A673 (cell line): Measurements from ENCODE around the gene TFDP1. TPM values are rescaled to one million over a fixed set of nuclear protein-coding genes. Genes with fewer than 3 reads are reported as not detected.

Experiments used
- BruUV-seq: library from RNA; stranded (reverse); fragments of 400-500 nt; replicated peaks from 2 replicates; lab custom pipeline; 2021; lab: Mats Ljungman, UMichigan
- CTCF ChIA-PET: fragments of 300-600 bp; sonication (Branson Sonifier 250); formaldehyde crosslinking; loops from one replicate; lab custom pipeline; 2022; ENCODE audit warnings: antibody characterized with exemption; lab: Charles Lee
- POLR2A ChIA-PET: fragments of 300-600 bp; sonication (Branson Sonifier 250); formaldehyde crosslinking; loops from one replicate; lab custom pipeline; 2022; ENCODE audit warnings: antibody characterized with exemption; ENCODE audit not compliant: low non-redundant PET; lab: Charles Lee
- DNase-seq: peaks from one replicate; pipeline ENCODE4 v3.0.0-alpha.2; 2015; ENCODE audit warnings: low spot score
- H3K27ac ChIP-seq: fragments of 200-600 bp; sonication (generic); 2 replicates; pipeline ENCODE4 v1.5.1; 2016; ENCODE audit warnings: mixed run types, low read depth, mild to moderate bottlenecking, mixed read lengths, antibody characterized with exemption, low read length; ENCODE audit not compliant: poor library complexity, severe bottlenecking
- H3K27me3 ChIP-seq: fragments of 200-600 bp; sonication (generic); replicated peaks from 2 replicates; pipeline ENCODE4 v1.6.1; 2017; ENCODE audit warnings: mixed run types, low read depth, mild to moderate bottlenecking, mixed read lengths, antibody characterized with exemption, low read length; ENCODE audit not compliant: insufficient read depth, poor library complexity
- H3K36me3 ChIP-seq: fragments of 200-600 bp; sonication (generic); 2 replicates; pipeline ENCODE4 v1.6.1; 2016; ENCODE audit warnings: mixed run types, mild to moderate bottlenecking, mixed read lengths, antibody characterized with exemption, low read length; ENCODE audit not compliant: insufficient read depth, poor library complexity, severe bottlenecking
- H3K4me1 ChIP-seq: fragments of 200-600 bp; sonication (generic); 2 replicates; pipeline ENCODE4 v1.6.1; 2017; ENCODE audit warnings: mixed run types, mild to moderate bottlenecking, mixed read lengths, antibody characterized with exemption, low read length; ENCODE audit not compliant: insufficient read depth, poor library complexity, severe bottlenecking
- H3K4me3 ChIP-seq: fragments of 200-600 bp; sonication (generic); 2 replicates; pipeline ENCODE4 v1.5.1; 2016; ENCODE audit warnings: low read depth, mixed run types, mild to moderate bottlenecking, mixed read lengths, low read length; ENCODE audit not compliant: poor library complexity, severe bottlenecking
- H3K9me3 ChIP-seq: fragments of 200-600 bp; sonication (generic); 2 replicates; pipeline ENCODE4 v1.6.1; 2016; ENCODE audit warnings: mixed run types, low read depth, mild to moderate bottlenecking, mixed read lengths, antibody characterized with exemption, low read length; ENCODE audit not compliant: poor library complexity, severe bottlenecking
- EZH2 ChIP-seq: fragments of 200-600 bp; sonication (generic); IDR thresholded peaks from 2 replicates; pipeline ENCODE4 v1.6.1; 2017; ENCODE audit warnings: borderline replicate concordance, low read depth, mild to moderate bottlenecking, mixed read lengths, antibody characterized with exemption, low read length; ENCODE audit not compliant: poor library complexity, severe bottlenecking
- intact Hi-C: fragments of 100-400 bp; cut with micrococcal nuclease; formaldehyde crosslinking; loops from one replicate; pipeline ENCODE4 v1.10.0; 2022; ENCODE audit not compliant: unreplicated experiment
- total RNA-seq: library from RNA; stranded (reverse); gene quantifications from 2 replicates; pipeline ENCODE4 v1.2.3, GENCODE V29; 2021
- TF ChIP-seq, protein P1 (sequence below): fragments of 300-800, 200-600 bp; sonication (generic); conservative IDR thresholded peaks from 2 replicates; pipeline ENCODE4 v1.5.1; 2017; ENCODE audit warnings: low read depth, mild to moderate bottlenecking, antibody characterized with exemption, low read length, moderate library complexity, mixed read lengths

Gene TFDP1
- total RNA-seq, 1 experiment from 2014 or later, result 153 TPM

DNA sequence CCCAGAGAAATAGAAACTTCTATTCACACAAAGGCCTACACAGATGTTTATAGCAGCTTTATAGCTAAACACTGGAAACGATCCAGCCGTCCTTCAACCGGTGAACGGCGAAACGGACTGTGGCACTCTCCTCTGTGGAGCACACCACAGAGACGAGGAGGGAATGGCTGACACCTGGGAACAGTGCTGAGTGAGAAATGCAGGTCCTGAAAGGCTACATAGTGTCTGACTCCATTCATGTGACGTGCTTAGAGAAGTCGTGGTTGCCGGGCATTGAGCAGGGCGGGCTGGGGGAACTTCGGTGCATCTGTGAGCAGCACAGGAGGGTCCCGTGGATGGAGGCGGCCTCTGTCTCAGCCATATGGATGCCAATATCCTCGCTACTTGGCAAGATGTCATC lies 79.4 kb downstream of the TFDP1 start:
- CTCF ChIA-PET, result no interaction called here
- intact Hi-C loops, result no loop called here
- Histone ChIP-seq H3K9me3 (peaks cover 9% of the 10 kb centered on the region), H3K27me3 (no peaks in the 10 kb centered on the region), H3K27ac (no peak overlapping the region), H3K4me3 (no peak overlapping the region), H3K4me1 (no peaks in the 10 kb centered on the region), H3K36me3 (no peaks in the 10 kb centered on the region)
- POLR2A ChIA-PET, result no interaction called here
- no TSS peak for BruUV-seq
- DNase-seq, result no peak
- TF ChIP-seq, protein P1, sequence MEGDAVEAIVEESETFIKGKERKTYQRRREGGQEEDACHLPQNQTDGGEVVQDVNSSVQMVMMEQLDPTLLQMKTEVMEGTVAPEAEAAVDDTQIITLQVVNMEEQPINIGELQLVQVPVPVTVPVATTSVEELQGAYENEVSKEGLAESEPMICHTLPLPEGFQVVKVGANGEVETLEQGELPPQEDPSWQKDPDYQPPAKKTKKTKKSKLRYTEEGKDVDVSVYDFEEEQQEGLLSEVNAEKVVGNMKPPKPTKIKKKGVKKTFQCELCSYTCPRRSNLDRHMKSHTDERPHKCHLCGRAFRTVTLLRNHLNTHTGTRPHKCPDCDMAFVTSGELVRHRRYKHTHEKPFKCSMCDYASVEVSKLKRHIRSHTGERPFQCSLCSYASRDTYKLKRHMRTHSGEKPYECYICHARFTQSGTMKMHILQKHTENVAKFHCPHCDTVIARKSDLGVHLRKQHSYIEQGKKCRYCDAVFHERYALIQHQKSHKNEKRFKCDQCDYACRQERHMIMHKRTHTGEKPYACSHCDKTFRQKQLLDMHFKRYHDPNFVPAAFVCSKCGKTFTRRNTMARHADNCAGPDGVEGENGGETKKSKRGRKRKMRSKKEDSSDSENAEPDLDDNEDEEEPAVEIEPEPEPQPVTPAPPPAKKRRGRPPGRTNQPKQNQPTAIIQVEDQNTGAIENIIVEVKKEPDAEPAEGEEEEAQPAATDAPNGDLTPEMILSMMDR, result no peak
- TF ChIP-seq EZH2, result no peak

DNA sequence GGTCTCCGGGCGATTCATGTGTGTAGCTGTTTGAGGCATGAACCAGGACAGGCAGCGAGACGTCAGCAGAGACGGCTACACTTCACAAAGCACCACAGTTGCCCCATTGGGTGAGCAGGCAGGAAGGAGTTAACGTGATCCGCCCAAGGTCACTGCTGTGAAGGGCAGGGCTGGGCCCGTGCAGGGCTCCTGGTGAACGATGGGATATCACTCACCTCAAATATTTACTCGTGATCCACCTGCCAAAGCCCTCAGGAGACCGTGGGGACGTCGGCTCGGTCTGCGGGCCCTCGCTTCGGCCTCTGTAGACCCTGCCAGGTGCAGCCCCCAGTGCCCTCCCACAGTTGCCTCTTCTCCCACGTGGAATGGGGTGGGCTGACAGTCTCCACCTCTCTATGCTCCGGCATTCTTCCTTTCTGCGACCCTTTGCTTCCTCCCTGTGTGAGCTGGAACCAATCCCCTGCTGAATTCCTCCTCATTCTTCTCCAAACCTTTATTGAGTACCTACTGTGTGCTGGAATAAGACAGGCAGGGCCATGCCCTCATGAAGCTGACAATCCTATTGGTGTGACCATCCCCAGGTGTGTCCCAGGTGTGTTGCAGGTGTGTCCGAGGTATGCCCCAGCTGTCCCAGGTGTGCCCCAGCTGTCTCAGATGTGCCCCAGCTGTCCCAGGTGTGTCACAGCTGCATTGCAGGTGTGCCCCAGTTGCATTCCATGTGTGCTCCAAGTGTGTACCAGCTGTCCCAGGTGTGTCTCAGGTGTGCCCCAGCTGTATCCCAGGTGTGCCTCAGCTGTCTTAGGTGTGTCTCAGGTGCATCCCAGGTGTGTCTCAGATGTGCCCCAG lies 80.4 kb downstream of the TFDP1 start:
- H3K4me3 ChIP-seq, result no peak overlapping the region
- H3K36me3 ChIP-seq, result no peaks in the 10 kb centered on the region
- no peaks in the 10 kb centered on the region for H3K4me1 ChIP-seq
- peaks cover 9% of the 10 kb centered on the region for H3K9me3 ChIP-seq
- TF ChIP-seq, protein P1, result no peak
- no peak for TF ChIP-seq EZH2
- no peak overlapping the region for H3K27ac ChIP-seq
- no peaks in the 10 kb centered on the region for H3K27me3 ChIP-seq
- DNase-seq, result no peak
- intact Hi-C loops, result no loop called here
- no TSS peak for BruUV-seq
- ChIA-PET CTCF (no interaction called here), POLR2A (no interaction called here)

DNA sequence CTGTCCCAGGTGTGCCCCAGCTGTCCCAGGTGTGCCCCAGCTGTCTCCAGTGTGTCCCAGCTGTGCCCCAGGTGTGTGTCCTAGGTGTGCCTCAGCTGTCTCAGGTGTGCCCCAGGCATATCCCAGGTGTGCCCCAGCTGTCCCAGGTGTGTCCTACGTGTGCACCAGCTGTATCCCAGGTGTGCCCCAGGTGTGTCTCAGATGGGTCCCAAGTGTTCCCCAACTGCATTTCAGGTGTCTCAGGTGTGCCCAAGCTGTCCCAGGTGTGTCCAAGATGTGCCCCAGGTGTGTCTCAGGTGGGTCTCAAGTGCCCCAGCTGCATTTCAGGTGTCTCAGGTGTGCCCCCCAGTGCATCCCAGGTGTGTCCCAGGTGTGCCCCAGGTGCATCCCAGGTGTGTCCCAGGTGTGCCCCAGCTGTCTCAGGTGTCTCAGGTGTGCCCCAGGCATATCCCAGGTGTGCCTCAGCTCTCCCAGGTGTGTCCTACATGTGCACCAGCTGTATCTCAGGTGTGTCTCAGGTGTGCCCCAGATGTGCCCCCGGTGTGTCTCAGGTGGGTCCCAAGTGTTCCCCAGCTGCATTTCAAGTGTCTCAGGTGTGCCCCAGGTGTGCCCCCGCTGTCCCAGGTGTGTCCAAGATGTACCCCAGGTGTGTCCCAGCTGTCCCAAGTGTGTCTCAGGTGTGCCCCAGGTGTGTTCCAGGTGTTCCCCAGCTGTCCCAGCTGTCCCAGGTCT lies 81.2 kb downstream of the TFDP1 start:
- BruUV-seq, result no TSS peak

More for the DNA sequence above, 81.2 kb downstream of the TFDP1 start:
- no peak for DNase-seq
- POLR2A ChIA-PET, result no interaction called here
- Histone ChIP-seq H3K36me3 (no peaks in the 10 kb centered on the region), H3K4me3 (no peak overlapping the region), H3K27ac (no peak overlapping the region), H3K9me3 (peaks cover 9% of the 10 kb centered on the region), H3K27me3 (no peaks in the 10 kb centered on the region), H3K4me1 (no peaks in the 10 kb centered on the region)
- intact Hi-C loops, result no loop called here
- TF ChIP-seq, protein P1, result no peak
- no peak for TF ChIP-seq EZH2
- CTCF ChIA-PET, result no interaction called here
